ENCODE results near the gene MICAL2.

Gene MICAL2

DNA sequence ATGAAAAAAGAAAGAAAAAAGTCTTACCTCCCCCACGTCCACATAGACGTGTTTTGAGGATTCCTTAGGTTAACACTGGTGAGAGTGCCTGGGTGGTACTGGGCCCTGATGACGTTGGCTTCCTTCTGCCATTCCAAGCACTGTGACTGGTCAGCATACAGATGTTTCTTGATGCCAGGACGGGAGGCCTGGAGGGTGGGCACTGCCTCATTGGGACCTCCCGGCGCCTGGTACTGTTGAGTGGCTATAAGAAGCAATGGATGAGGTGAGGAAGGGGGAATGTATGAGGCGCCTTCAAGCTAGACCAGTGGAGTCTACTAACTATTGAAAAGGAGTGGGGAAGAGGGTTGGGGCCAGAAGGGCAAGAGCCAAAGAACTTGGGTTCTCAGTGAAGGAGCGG lies 45.3 kb downstream of the MICAL2 start:
- no peak overlapping the region for H3K4me3 ChIP-seq (ENCODE audit: low read length)
- TF ChIP-seq, protein P1, sequence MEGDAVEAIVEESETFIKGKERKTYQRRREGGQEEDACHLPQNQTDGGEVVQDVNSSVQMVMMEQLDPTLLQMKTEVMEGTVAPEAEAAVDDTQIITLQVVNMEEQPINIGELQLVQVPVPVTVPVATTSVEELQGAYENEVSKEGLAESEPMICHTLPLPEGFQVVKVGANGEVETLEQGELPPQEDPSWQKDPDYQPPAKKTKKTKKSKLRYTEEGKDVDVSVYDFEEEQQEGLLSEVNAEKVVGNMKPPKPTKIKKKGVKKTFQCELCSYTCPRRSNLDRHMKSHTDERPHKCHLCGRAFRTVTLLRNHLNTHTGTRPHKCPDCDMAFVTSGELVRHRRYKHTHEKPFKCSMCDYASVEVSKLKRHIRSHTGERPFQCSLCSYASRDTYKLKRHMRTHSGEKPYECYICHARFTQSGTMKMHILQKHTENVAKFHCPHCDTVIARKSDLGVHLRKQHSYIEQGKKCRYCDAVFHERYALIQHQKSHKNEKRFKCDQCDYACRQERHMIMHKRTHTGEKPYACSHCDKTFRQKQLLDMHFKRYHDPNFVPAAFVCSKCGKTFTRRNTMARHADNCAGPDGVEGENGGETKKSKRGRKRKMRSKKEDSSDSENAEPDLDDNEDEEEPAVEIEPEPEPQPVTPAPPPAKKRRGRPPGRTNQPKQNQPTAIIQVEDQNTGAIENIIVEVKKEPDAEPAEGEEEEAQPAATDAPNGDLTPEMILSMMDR (conservative IDR thresholded peaks at IDR 0.05; ENCODE audit: low read depth, low read length) = no peak

DNA sequence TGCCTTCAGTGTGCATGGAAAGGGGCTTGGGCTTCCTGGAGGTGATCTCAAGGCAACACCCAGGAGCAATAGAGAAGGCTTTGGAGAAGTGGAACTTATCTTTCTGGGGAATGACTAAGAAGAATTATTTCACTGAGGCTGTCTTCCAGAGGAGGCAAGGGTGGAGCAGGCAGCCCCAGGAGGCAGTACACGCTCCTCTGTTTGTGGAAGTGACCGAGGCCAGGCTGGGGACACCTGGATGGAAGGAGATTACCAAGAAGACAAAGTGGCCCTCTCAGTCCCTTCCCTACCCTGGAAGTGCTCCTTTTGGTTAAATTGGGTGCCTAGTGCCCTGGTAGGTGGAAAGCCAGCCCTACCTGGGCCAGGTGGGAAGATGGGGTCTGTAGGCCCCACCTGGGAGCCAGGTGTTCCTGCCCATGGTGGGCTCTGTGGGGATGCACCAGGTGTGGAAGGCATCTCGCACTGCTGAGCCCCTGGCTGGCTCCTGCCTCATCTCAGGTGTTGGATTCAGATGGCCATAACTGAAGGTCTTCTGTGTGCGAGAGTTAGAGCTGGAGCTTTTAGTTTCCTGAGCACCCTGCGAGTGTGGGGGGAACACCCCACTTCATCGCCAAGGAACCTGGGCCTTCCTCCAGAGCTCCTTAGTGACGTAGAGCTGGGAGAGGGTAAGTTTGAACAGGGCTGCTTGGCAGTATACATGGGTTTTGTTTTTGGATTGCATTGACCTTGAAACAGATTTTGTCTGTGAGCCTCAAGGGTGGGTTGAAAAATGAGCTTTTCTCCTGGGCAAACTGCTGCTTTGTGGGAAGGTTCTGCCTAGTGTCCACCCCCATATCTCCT lies 46.1 kb downstream of the MICAL2 start:
- H3K4me3 ChIP-seq (ENCODE audit: low read length) = no peak overlapping the region
- DNase-seq (ENCODE audit: low read depth) = no peak
- TF ChIP-seq, protein P1 (conservative IDR thresholded peaks at IDR 0.05; ENCODE audit: low read depth, low read length) = no peak

More for the DNA sequence above, 45.3 kb downstream of the MICAL2 start:
- DNase-seq (ENCODE audit: low read depth) = no peak

DNA sequence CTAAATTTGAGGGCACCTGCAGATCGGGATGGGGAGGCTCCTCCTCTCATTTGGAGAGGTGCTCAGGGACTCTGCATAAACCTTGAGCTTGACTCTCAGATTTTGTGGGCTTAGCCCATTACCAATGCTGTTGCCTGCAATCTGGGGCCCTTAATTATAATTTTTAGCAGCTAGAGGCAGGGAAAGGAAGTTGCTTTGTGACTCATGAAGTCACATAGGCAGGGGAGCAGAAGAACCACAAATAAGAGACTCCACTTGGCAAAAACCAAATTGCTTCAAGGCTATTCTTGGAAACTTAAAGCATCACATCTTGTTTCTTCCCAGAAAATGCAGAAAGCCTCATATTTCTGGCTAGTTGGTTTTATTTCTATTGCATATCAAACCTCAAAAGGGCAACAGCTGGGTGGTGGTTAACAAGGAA lies 46.9 kb downstream of the MICAL2 start:
- DNase-seq (ENCODE audit: low read depth) = no peak
- TF ChIP-seq, protein P1 (conservative IDR thresholded peaks at IDR 0.05; ENCODE audit: low read depth, low read length) = no peak
- no peak overlapping the region for H3K4me3 ChIP-seq (ENCODE audit: low read length)

DNA sequence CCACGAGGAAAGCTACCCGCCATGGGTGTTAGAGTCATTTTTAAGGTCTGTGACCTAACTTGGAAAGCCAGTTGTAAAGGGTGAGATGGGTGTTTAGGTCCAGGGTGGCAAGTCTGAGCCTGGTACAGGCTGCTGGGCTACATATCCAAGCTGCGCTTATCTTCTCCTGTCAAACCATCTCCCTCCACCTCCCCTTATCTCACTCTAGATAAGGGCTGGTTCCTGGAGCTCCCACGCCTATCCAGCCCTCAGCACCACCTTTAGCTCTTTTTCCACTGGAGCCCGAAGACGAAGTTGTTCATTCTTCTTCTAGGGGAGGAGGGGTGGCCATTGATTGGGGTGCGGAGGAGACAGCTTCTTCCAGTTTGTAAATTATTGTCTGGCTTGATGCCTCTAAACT lies 48.5 kb downstream of the MICAL2 start:
- TF ChIP-seq, protein P1 (conservative IDR thresholded peaks at IDR 0.05; ENCODE audit: low read depth, low read length) = no peak
- H3K4me3 ChIP-seq (ENCODE audit: low read length) = no peak overlapping the region
- DNase-seq (ENCODE audit: low read depth) = no peak

DNA sequence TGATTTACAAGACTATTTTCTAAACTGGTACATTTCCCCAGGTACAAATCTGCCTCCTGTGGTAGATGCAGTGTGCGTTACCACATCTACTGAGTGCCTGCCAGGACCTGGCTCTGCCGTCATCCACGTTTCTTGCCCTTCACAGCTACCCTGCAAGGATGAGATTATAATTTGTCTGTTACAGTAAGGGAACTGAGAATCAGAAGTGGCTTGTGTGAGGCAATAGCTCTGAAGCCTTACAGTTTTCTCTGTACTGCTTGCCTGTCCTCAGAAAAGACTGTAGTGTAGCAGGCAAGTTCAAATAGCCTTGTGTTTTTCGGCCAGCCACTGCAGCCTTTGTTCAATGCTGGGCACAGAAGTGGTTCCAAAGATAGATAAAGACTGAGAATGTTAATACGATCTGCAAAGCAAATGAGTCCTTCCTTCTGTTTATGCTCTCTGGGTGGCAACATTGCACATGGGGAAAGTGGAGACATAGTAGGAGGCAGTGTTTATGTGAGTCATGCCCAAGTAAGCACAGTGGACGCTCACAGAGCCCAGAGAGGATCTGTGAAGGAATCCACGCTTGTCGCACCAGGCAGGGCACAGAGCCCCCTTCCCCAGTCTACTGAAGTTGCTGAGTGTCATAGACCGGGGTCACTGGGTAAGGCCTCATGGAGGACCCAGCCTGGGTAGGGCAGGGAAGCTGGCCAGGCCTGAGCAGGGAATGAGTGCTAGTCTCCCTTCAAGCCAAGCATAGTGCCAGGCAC lies 49.1 kb downstream of the MICAL2 start:
- no peak for DNase-seq (ENCODE audit: low read depth)
- TF ChIP-seq, protein P1 (conservative IDR thresholded peaks at IDR 0.05; ENCODE audit: low read depth, low read length) = peak; percentile 5
- no peak overlapping the region for H3K4me3 ChIP-seq (ENCODE audit: low read length)

DNA sequence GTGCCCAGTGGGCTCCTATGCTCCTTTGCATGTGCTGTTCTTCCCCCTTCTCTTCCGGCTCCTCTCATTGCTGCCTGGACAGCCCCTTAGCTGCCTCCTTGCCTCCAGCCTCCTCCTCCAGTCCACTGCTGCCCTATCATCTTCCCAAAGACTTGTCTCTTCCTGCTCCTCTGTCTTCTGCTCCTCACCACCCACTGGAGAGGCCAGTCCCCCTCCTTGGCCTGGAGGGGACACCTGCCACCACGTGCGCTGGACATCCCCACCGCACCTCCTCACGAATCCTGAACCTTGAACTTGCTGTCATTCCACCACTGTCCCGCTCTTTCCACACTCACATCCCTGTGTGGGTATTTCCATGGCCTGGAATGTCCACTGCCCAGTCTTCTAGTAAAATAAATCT lies 49.8 kb downstream of the MICAL2 start:
- DNase-seq (ENCODE audit: low read depth) = no peak
- TF ChIP-seq, protein P1 (conservative IDR thresholded peaks at IDR 0.05; ENCODE audit: low read depth, low read length) = no peak
- no peak overlapping the region for H3K4me3 ChIP-seq (ENCODE audit: low read length)

All from retinal pigment epithelial cell (primary cell).